K562 (cell line): ENCODE data around the gene DHCR7. TPM values are rescaled to one million over a fixed set of nuclear protein-coding genes. Genes with fewer than 3 reads are reported as not detected.

ENCODE experiments used
- ATAC-seq: fragments of 200-7000 bp; cut with Tn5 transposase; 3 replicates; pipeline ENCODE4 v1.9.1; 2020; ENCODE audit warnings: moderate library complexity
- BruUV-seq: library from RNA; stranded (reverse); fragments of 400-500 nt; replicated peaks from 2 replicates; lab custom pipeline; 2021; lab: Mats Ljungman, UMichigan
- CTCF ChIA-PET: fragments of 300-600 bp; formaldehyde crosslinking; extraction: SDS; loops from one replicate; lab custom pipeline; 2021; ENCODE audit warnings: low intra/inter-chr PET ratio; lab: Yijun Ruan, JAX
- POLR2A ChIA-PET: fragments of 300-600, 350-650 bp; sonication (Branson Sonifier 250); formaldehyde crosslinking; extraction: SDS; loops from one replicate; lab custom pipeline; 2021; ENCODE audit warnings: antibody characterized with exemption, inconsistent platforms; lab: Yijun Ruan, JAX
- DNase-seq, 4 experiments: peaks; one replicate each; pipeline versions ENCODE4 v3.0.0 to v3.0.0-alpha.2; 2011 to 2018; ENCODE audit warnings: low spot score in 3 of 4, mixed read lengths in 3 of 4; ENCODE audit errors: extremely low read depth in 1 of 4
- FAIRE-seq: peaks from 2 replicates; lab custom pipeline; 2011; peaks lifted over from hg19 to GRCh38; lab: Jason Lieb, UNC
- H2AFZ ChIP-seq: 2 replicates; pipeline ENCODE4 v1.6.0; 2011; ENCODE audit warnings: low read depth, low read length, control low read depth, inconsistent platforms
- H3K27ac ChIP-seq: fragments of 200-600 bp; 3 replicates; pipeline ENCODE4 v1.8.0; 2011; ENCODE audit warnings: low read depth, mild to moderate bottlenecking, control low read depth, inconsistent platforms, low read length, moderate library complexity, mixed read lengths; ENCODE audit errors: extremely low read depth
- H3K27me3 ChIP-seq, 2 experiments: fragments of 300-600 bp in 1 of 2; 2 replicates in 1 of 2; 3 replicates in 1 of 2; pipeline versions ENCODE4 v1.6.0 to v1.8.0; 2011; ENCODE audit warnings: inconsistent platforms in 2 of 2, low read length in 2 of 2, mild to moderate bottlenecking in 1 of 2, mixed read lengths in 1 of 2, moderate library complexity in 1 of 2; ENCODE audit not compliant: control insufficient read depth in 2 of 2, insufficient read depth in 2 of 2
- H3K36me3 ChIP-seq: fragments of 300-600 bp; 3 replicates; pipeline ENCODE4 v1.8.0; 2011; ENCODE audit warnings: mild to moderate bottlenecking, low read length, inconsistent platforms; ENCODE audit not compliant: control insufficient read depth, insufficient read depth
- H3K4me1 ChIP-seq, 2 experiments: fragments of 200-600 bp in 1 of 2; replicated peaks in 1 of 2; 2 replicates in 1 of 2; 3 replicates in 1 of 2; pipeline versions ENCODE4 v1.5.1 to v1.8.0; 2011; ENCODE audit warnings: inconsistent platforms in 2 of 2, low read length in 2 of 2, mild to moderate bottlenecking in 1 of 2, mixed read lengths in 1 of 2, moderate library complexity in 1 of 2; ENCODE audit not compliant: control insufficient read depth in 2 of 2, insufficient read depth in 2 of 2
- H3K4me2 ChIP-seq: 2 replicates; pipeline ENCODE4 v1.6.1; 2011; ENCODE audit warnings: low read length, control low read depth, inconsistent platforms, mixed read lengths; ENCODE audit not compliant: insufficient read depth
- H3K4me3 ChIP-seq: fragments of 200-600 bp; sonication (generic), shearing (Covaris generic); 2 replicates; pipeline ENCODE4 v1.5.1; 2016; ENCODE audit warnings: control low read depth, inconsistent platforms
- H3K79me2 ChIP-seq: fragments of 200-600 bp; 3 replicates; pipeline ENCODE4 v1.8.0; 2011; ENCODE audit warnings: low read length, inconsistent platforms; ENCODE audit not compliant: control insufficient read depth, insufficient read depth
- H3K9ac ChIP-seq, 2 experiments: 2 replicates each; pipeline versions ENCODE4 v1.6.0 to v1.6.1; 2011; ENCODE audit warnings: low read depth in 2 of 2, low read length in 2 of 2, control low read depth in 1 of 2, inconsistent platforms in 1 of 2, mild to moderate bottlenecking in 1 of 2, mixed read lengths in 1 of 2; ENCODE audit not compliant: insufficient read depth in 1 of 2
- H3K9me1 ChIP-seq: one replicate; pipeline ENCODE4 v1.6.0; 2011; ENCODE audit warnings: inconsistent platforms, mild to moderate bottlenecking, low read length, moderate library complexity; ENCODE audit not compliant: control insufficient read depth, insufficient read depth
- H3K9me3 ChIP-seq: replicated peaks from 2 replicates; pipeline ENCODE4 v1.5.1; 2011; ENCODE audit warnings: low read depth, low read length, inconsistent platforms; ENCODE audit not compliant: control insufficient read depth, insufficient read depth
- H4K20me1 ChIP-seq: replicated peaks from 2 replicates; pipeline ENCODE4 v1.6.1; 2011; ENCODE audit warnings: low read length, inconsistent platforms, mixed read lengths; ENCODE audit not compliant: control insufficient read depth, insufficient read depth
- HCFC1 ChIP-seq: IDR thresholded peaks from 2 replicates; pipeline ENCODE4 v1.6.1; 2012; ENCODE audit warnings: low read depth, low read length, improper control_type of control experiment
- ILF3 ChIP-seq: fragments of 450-650 bp; IDR thresholded peaks from 2 replicates; pipeline ENCODE4 v1.6.1; 2018; ENCODE audit warnings: antibody characterized with exemption, mild to moderate bottlenecking, moderate library complexity, borderline replicate concordance
- ZNF12 ChIP-seq: sonication (generic); formaldehyde crosslinking; IDR thresholded peaks from 2 replicates; pipeline ENCODE4 v1.4.0; 2020; ENCODE audit warnings: mild to moderate bottlenecking, missing genetic modification reagents
- WGBS: fragments of 100-300 bp; shearing (Covaris generic); methylation state at CpG from one replicate; pipeline ENCODE4 v1.1.6; 2016; ENCODE audit warnings: low coverage, mixed read lengths; ENCODE audit not compliant: insufficient coverage; ENCODE audit errors: missing lambda C conversion rate; 5-methylcytosine and 5-hydroxymethylcytosine counted together
- in situ Hi-C: fragments of 300-500 bp; cut with MboI; formaldehyde crosslinking; loops from 4 replicates; pipeline ENCODE4 v1.15.0; 2018; ENCODE audit warnings: inconsistent platforms, mixed read lengths
- intact Hi-C: fragments of 100-400 bp; cut with micrococcal nuclease; formaldehyde crosslinking; loops from 2 replicates; pipeline ENCODE4 v1.14.2; 2022
- polyA plus RNA-seq, 8 experiments: library from polyadenylated mRNA; depleted of rRNA in 4 of 8; stranded (reverse) in 5 of 8; unstranded in 3 of 8; fragments of >200 nt; fragmentation: Nextera tagmentation in 2 of 8; fragmentation: Illumina TruSeq in 1 of 8; extraction: Ambion mirVana in 2 of 8; extraction: Trizol in 1 of 8; gene quantifications; 2 replicates each; pipeline versions ENCODE4 v1.2.1 to v1.2.3, GENCODE V29; 2011 to 2014; ENCODE audit warnings: inconsistent platforms in 1 of 8, missing spikeins in 1 of 8
- total RNA-seq, 7 experiments: library from RNA; depleted of rRNA in 6 of 7; stranded (reverse); fragments of >200 nt in 6 of 7; fragmentation: Illumina TruSeq in 2 of 7; extraction: Trizol in 2 of 7; gene quantifications; 2 replicates each; pipeline versions ENCODE4 v1.2.1 to v1.2.3, GENCODE V29; 2011 to 2021; ENCODE audit warnings: low replicate concordance in 1 of 7
- TF ChIP-seq, protein P1 (sequence below): fragments of 450-650 bp; formaldehyde crosslinking; IDR thresholded peaks from 2 replicates; pipeline ENCODE4 v1.4.0; 2022; ENCODE audit warnings: missing genetic modification characterization

DHCR7 gene
- total and polyA plus RNA-seq, 9 of the 15 experiments (the other 6 are each of a cell fraction or from before 2014, with no cell fraction given) = 8.4 to 192 (median 82.4) TPM

DNA sequence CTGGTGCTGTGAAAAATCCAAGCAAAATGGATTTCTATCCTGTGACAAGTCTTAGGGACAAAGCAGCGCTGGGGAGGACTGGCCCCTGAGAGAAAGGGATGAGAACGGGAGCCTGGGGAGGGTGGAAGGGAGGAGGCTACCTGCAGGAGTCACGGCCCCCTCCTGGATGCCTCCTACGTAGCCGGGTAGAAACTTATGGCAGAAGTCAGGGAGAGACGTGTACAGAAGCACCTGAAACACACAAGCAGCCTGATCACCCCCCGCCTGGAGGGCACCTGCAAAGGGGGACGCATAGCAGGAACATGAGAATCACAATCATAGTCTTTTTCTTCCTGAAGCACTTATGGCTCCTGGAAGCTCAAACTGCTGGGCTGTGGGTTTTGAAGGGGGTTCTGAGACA, 6.1 kb downstream of the DHCR7 start:
- Histone ChIP-seq H3K9ac (no peak overlapping the region), H3K36me3 (peaks cover 99% of the 10 kb centered on the region), H3K4me3 (no peak overlapping the region), H2AFZ (no peak overlapping the region), H3K9me3 (0 out of 2 replicates have a peak, but pooled peaks cover 3% of the 10 kb centered on the region), H3K27me3 (no peaks in the 10 kb centered on the region), H4K20me1 (peaks cover 27% of the 10 kb centered on the region; the same call in 1 of the 2 replicates), H3K4me2 (no peak overlapping the region), H3K4me1 (peaks cover 3 to 4% of the 10 kb centered on the region in 2 experiments; a peak in 2 of 5 replicates), H3K27ac (no peak overlapping the region), H3K9me1 (peaks cover 6% of the 10 kb centered on the region), H3K79me2 (peaks cover 24% of the 10 kb centered on the region)
- WGBS = 95% methylated on average over 8 of the region's 8 CpGs
- no TSS peak for BruUV-seq
- intact Hi-C loops (loop anchor here (10.0 kb wide), 1 partner anchor 93 kb away; the partner anchor contains the start of gene KRTAP5-8), in situ Hi-C loops (no loop called here)
- POLR2A ChIA-PET = interaction anchor here (1.0 to 1.6 kb wide), 2 partner anchors 9 to 10 kb away, joined by 5 to 12 read pairs; no protein-coding TSS in a partner anchor
- FAIRE-seq (no peak), ATAC-seq (no peak), DNase-seq (no peak)
- CTCF ChIA-PET = no interaction called here
- TF ChIP-seq, protein P1, sequence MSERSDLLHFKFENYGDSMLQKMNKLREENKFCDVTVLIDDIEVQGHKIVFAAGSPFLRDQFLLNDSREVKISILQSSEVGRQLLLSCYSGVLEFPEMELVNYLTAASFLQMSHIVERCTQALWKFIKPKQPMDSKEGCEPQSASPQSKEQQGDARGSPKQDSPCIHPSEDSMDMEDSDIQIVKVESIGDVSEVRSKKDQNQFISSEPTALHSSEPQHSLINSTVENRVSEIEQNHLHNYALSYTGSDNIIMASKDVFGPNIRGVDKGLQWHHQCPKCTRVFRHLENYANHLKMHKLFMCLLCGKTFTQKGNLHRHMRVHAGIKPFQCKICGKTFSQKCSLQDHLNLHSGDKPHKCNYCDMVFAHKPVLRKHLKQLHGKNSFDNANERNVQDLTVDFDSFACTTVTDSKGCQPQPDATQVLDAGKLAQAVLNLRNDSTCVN (CRISPR knock-in tag) = no peak
- TF ChIP-seq HCFC1 (no peak), ZNF12 (CRISPR knock-in tag) (no peak), ILF3 (no peak)
